ENCODE data around the gene IGFBP4.

DNA sequence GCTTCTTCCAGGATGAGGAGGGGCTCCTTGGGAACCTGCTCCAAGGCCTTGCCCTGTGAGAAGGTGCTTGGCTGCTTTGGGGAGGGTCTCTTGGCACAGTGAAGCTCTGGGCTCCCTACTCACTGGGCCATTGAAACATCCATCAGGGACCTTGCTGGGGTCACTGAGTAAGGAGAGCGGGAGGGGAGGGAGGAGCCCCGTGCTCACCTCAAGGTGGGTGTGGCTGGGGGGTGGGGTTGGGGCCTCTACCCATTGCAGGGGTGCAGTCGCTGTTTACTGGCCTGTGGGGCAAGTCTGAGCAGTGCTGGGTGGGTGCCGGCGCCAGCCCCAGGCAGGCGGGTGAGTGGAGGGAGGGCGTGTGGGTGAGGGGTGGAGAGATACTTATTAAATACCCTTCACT is 48.2 kb downstream of the IGFBP4 start:
- TF ChIP-seq, protein P1, sequence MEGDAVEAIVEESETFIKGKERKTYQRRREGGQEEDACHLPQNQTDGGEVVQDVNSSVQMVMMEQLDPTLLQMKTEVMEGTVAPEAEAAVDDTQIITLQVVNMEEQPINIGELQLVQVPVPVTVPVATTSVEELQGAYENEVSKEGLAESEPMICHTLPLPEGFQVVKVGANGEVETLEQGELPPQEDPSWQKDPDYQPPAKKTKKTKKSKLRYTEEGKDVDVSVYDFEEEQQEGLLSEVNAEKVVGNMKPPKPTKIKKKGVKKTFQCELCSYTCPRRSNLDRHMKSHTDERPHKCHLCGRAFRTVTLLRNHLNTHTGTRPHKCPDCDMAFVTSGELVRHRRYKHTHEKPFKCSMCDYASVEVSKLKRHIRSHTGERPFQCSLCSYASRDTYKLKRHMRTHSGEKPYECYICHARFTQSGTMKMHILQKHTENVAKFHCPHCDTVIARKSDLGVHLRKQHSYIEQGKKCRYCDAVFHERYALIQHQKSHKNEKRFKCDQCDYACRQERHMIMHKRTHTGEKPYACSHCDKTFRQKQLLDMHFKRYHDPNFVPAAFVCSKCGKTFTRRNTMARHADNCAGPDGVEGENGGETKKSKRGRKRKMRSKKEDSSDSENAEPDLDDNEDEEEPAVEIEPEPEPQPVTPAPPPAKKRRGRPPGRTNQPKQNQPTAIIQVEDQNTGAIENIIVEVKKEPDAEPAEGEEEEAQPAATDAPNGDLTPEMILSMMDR (IDR thresholded peaks at IDR 0.05), result no peak
- no peak for TF ChIP-seq POLR2A (IDR thresholded peaks at IDR 0.05)

Measured in body of pancreas (tissue), 4 donors.